ENCODE data around the gene ABHD16B.
"Not testable (repeated sequence)": the region's sequence is repeated elsewhere in the genome, so short reads cannot be mapped to it uniquely, and the experiment has no call there.

The ABHD16B gene

DNA sequence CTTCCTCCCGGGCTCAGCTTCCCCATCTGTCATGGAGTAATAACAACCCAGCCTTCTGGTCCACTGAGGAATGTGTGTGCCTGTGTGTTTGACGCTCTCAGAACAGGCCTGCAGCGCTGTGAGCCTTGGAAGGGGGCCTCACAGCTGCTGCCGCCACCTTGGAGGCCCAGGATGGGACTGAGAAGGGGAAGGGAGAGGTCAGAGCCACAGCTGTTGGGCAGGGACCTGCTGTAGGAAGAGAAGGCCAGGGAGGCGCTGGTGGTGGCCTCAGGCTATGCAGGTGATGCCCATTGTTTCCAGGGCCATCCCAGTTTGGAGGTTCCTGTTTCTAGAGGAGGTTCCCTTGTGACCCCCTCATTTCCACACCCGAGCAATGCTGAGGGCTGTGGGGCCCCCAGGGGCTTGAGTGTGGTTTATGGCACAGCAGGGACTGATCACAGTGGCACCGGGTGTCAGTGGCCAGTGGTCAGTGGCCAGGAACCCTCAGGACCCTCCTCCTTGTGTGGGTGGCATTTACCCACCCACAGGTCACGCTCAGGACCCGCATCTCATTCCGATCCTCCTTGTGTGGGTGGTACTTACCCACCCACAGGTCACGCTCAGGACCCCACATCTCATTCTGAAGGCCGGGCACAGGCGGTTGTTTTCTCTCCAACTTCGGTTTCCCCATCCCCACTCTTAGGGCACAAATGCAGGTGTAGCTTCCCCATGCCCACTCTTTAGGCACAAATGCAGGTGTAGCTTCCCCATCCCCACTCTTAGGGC is 17.8 kb downstream of the ABHD16B start:
- DNase-seq (ENCODE audit: low read depth, low spot score): no peak

DNA sequence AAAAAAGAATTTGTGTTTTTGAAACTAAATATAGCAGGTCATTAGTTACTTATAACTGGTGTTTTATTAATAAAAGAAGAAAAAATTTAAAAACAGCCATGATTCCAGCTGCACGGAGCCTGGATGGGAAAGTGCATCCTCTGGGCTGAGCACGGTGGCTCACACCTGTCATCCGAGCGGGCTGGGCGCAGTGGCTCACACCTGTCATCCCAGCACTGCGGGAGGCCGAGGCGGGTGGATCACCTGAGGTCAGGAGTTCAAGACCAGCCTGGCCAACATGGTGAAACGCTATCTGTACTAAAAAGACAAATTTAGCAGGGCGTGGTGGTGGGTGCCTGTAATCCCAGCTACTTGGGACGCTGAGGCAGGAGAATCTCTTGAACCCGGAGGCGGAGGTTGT is 19.6 kb downstream of the ABHD16B start:
- not testable (repeated sequence) for DNase-seq (ENCODE audit: low read depth, low spot score)

- DNase-seq (ENCODE audit: low read depth, low spot score): no peak
Measured at GRCh38 chr20:63881451-63882226, 20.3 kb downstream of the ABHD16B start.

DNA sequence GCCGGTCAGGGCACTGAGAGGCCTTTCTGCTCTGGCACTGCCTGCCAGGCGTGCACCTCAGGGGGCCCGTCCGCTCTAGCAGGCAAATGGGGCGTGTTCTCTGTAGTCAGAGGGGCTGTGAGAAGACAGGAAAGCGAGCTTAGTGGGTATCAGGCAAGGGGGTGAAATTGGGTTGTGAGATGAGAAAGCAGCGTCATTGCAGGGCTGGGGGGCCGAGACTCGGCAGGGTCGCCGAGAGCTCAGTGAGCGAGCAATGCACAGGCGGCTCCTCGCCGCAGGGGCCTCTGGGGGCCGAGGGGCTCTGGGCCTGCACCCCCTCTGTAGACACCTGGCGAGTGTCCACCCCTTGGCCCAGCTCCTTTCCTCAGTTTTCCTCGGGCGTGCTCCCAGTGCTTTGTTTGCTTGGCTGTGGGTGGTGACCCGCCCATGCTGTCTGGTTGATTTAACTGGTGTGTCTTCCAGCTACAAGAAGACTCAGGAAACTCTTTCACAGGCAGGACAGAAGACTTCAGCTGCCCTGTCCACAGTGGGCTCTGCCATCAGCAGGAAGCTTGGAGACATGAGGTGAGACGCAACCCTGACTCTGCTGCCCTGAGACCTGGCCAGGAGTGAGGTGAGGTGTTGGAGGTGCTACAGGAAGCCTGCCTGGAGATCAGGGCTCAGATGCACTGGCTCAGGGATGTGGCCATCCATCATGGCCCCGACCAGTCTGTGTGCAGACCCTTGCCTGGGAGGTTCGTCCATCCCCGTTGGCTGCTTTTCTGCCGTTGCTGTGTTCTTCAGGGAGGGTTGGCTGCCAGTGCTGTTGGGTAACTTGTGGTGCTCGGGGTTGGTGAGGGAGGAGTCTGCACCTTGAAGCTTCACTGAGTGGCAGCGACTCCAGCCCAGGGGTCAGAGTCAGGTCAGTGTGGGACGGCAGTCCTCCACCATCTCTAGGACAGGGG is 21.2 kb downstream of the ABHD16B start:
- DNase-seq (ENCODE audit: low read depth, low spot score): no peak

DNA sequence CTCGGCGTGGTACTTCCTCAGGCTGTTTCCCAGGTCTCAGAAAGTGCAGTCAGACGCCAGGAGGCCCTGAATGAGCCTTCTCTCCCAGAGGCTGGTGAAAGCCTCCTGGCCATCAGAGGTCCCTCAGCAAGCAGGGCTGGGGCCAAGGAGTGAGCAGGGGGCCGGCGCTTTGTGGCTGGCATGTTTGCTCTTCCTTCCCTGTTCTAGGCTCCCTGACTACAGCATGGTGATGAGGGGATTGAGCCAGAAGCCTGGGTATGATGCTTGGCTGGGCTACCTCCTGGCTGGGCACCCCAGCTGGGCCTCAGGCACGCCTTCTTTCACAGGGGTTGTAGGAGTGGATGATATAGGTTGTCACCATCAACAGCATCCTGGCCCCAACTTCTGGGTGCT is 21.9 kb downstream of the ABHD16B start:
- no peak for DNase-seq (ENCODE audit: low read depth, low spot score)

DNA sequence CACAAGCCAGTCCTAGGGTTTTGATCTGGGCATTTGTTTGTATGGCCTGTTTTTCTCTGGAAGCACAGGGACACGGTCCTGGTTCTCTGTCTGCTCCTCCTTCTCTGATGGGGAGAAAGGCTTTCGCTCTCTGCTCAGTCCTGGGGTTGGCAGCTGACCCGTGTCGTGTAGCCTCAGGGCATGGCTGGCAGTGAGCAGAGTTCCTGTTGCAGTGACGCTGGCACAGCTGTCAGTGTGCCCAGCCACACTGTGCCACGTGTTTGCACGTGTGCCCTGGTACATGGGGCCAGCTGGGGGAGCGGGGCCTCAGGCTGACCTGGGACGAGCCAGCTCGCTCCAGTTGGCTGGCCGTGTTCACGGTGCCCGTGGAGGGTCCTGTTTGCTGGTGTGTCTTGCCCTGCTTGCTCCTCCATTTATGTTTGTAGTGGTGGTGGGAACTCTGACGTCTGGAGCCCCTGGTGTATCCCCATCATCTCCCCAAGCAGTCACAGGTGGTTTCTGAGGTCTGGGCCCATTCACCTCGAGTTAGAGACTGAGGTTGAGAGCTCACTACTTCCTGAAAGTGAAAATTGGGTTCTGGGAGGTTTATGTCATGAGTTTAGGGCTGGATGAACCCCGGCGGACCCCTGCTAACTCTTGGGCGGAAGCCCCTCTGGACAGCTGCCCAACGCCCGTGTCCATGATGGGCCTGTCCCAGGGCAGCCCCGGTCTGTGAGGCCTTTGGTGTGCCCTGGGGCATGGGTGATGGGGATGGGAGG is 23.4 kb downstream of the ABHD16B start:
- no peak for DNase-seq (ENCODE audit: low read depth, low spot score)

DNA sequence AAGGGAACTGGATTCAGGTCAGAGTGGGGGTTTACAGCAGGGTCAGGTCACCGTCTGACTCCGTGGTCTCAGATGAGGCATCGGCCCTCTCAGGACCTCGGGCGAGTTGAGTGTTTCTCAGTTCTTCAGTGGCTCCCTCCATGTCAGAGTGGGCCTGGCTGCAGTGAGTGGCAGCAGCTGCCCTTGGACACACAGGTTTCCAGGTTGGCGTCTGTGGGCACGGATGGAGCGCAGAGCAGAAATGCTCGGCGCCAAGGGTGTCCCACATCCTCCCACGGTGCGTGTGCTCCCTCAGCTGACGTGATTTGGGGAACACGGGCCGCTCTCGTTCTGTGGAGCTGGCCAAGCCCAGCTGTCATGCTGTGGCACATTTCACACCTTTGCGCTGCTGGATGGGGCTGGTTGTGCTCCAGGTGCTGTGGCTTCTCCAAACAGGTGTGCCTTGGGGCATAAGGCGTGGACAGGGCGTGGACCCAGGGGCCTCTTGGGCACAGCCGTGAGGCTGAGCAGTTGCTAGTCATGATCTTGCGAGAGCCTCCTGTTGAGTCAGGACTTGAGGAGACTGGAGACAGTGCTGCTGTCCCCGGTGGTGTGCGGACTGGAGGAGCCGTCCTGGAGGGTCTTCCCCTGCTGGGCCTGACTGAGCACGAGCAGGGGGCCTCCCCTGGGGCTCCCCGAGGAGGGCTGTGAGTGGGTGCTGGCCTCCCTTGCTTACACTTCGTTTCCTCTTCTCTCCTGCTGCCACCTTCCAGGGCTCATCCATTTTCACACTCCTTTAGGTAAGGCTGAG is 24.2 kb downstream of the ABHD16B start:
- no peak for DNase-seq (ENCODE audit: low read depth, low spot score)

GRCh38 chr20:63886054-63886419 is 24.7 kb downstream of the ABHD16B start:
- no peak for DNase-seq (ENCODE audit: low read depth, low spot score)

DNA sequence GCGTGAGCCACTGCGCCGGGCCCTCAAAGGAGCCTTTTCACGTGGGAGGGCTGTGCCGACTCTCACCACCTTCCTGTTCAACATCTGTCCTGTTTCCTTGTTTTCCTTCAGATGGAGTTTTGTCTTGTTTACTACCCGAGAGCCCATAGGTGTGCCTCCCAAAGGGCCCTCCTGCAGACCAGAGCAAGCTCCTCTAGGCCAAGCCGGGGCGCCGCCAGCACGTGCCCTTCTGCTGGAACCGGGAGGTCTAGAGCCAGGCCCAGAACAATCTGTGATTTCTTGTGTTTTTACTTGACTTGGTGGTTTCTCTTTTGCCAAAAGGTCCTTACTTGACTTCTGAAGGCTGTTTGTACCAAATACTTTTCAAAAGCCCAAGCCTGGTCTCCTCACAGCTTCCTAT is 25.6 kb downstream of the ABHD16B start:
- no peak for DNase-seq (ENCODE audit: low read depth, low spot score)

DNA sequence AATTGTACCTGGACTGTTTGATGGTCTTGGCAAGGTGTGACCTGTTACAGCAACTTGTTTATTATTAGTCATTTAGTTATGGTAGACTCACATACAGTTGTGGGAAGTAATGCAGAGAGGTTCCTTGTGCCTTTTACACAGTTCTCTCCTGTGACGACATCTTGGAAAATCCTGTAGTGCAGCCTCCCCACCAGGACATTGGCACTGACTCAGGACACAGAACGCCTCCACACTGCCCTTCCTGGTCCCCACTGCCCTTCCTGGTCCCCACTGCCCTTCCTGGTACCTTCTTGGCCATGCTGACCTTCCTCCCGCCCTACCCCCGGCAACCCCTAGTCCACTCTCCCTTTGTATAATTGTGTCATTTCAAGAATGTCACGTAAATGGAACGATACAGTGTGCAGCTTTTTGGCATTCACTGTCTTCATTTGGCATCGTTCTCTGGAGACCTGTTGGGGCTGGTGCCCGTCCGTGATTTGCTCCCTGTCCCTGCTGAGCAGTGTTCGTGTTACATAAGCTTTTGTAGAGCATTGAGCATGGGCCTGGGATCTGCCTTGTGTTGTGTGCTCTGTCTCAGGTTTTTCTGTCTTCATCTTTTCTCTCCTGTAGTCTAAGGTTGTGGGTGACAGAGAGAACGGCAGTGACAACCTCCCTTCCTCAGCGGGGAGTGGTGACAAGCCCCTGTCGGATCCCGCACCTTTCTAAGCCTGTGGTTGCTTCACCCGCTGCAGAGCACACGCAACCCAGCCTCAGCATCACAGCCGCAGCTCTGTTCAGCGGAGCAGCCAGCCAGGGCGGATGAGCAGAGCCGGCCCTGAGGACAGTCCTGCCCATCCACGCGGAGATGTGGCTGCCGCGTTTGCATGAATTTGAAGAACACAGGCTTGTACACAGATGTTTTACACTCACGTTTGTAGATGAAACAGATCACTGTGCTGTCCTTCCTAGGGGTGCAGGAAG is 28.2 kb downstream of the ABHD16B start:
- DNase-seq (ENCODE audit: low read depth, low spot score): no peak

DNA sequence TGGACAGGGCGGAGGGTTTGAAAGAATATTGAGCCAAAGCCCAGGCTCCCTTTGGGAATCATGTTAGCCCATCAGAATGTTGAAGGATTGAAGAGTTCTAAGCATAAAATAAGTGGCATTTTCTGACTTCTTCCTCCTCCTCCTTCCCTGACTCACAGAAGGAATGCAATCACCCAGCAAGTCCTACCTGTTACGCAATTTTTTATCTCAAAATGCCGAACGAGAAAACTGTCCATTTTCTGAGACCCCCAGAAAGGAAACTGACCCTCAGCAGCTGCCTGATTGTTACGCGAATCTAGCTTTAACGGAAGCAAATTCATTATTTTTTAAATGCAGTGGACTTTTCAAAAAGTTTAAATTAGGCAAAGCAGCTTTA is 28.9 kb downstream of the ABHD16B start:
- DNase-seq (ENCODE audit: low read depth, low spot score): no peak

GRCh38 chr20:63890616-63891015 is 29.3 kb downstream of the ABHD16B start:
- no peak for DNase-seq (ENCODE audit: low read depth, low spot score)

DNA sequence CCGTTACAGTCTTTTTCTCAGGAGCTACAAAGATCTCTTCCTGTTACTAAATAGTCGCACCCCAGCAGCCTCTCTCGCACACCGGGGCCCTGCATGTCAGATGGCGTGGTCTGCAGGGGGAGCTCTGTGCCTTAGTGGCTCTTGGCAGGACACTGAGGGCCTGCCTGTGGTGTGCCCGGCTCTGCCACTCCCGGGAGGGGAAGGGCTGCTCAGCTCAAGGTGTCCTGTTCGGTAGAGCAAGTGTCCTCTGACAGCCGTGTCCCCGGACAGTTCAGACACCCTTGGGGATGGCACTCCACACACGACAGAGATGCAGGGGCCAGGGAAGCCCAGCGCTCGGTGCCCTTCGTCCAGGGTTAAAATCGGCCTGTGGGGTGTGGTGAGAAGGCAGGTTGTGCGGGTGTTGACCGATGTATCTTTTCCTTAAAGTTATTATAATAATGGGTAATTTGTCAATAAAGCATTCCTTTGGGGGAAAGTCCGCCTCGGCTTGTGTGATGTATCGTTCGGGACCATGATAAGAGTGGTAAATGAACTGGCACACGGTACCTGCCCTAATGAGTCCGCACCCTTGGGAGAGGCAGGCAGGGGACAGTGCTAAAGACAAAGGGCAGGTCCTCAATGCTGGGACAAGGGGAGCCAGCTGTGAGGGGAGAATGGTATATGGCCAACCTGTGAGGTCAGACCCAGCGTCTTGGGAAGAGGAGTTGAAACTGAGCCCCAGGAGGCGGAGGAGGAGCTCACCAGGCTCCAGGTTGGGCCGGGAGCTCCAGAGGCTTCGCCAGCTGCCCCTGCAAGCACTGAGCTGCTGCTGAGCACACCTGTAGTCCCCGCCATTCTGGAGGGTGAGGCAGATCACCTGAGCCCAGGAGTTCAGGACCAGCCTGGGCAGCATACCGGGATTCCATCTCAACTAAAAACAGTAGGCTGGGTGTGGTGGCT is 30.0 kb downstream of the ABHD16B start:
- no peak for DNase-seq (ENCODE audit: low read depth, low spot score)

GRCh38 chr20:63892402-63892801 is 31.1 kb downstream of the ABHD16B start:
- DNase-seq (ENCODE audit: low read depth, low spot score): no peak

DNA sequence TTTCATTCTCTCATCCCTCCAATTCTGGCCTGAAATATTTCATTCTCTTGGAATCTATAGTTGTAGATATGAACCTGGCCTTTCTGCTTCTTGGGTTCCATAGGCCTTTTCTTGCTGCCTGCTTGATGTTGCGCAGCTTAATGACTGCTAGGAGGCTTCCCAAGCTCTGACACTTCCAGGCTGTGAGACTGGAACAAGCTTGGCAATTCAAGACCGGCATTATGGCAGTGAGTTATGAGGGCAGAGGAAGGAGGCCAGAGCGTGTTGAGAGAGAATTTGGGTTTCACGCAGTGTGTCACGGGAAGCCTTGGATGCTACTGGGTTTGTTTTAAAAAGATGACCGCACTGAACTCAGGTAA is 32.7 kb downstream of the ABHD16B start:
- DNase-seq (ENCODE audit: low read depth, low spot score): no peak

DNA sequence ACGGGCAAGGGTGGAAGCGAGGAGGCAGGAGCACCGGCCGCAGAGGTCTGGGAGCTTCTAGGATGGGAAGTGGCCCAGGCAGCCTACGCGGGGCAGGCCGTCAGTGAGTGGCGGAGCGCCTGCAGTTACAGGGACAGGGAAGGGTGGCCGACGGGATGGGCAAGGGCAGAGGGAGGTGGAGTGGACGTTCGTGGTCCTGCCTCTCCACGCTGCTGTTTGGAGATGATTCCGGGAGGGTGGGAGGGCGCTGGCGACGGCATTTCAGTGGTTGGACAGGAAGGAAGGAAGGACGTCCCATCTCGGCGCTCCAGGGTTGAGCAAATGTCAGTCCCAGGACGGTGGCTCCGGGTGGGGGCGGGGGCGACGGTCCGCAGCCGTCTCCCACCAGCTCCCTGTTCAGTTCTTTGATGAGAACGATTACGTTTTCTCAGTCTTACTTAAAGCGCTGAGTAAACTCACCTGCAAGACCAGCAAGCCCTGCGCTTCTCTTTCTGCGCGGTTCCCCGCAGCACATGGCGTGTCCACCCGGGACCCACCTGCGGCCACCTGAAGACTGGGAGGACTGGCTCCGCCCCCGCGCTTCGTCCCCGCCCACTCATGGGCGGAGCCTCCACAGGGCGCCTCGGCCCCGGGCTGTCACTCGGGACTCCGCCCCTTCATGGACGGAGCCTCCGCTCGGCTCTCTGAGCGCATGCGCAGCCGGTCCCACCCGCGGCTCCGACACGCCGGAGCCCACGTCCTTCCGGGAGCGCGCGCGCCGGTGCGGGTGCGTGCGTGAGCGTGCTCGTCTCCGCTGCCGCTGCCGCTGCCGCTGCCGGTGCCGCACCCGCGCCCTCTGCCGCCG is 33.3 kb downstream of the ABHD16B start, which contains the start of gene DNAJC5:
TSS of gene DNAJC5 (plus strand) at position 769 of the 844 bp plus-strand sequence. CDS start 33,220 bp downstream, outside the sequence.
- peak; percentile 98 for DNase-seq (ENCODE audit: low read depth, low spot score)

Measured in astrocyte of the hippocampus (primary cell).